Measurements from ENCODE around the gene GABBR2. TPM values are rescaled to one million over a fixed set of nuclear protein-coding genes. Genes with fewer than 3 reads are reported as not detected.

The GABBR2 gene
- total and polyA plus RNA-seq, 2 experiments from 2014 or later = 0.89 to 1.3 TPM

GRCh38 chr9:98472216-98472615, 236.5 kb downstream of the GABBR2 start:
- H3K27ac ChIP-seq (ENCODE audit: low read depth) = no peak overlapping the region
- Mint-ChIP-seq H3K36me3 (ENCODE audit: low read depth) (no peaks in the 10 kb centered on the region), H3K27me3 (ENCODE audit: insufficient read depth, low read depth, poor library complexity) (peaks cover 3% of the 10 kb centered on the region), H3K4me3 (no peak overlapping the region), H3K27ac (no peak overlapping the region), H3K9me3 (no peaks in the 10 kb centered on the region; the same call in 2 of the 3 replicates), H3K4me1 (no peaks in the 10 kb centered on the region)
- no peak overlapping the region for H3K4me2 ChIP-seq
- H3K4me3 ChIP-seq = no peak overlapping the region
- H3K27me3 ChIP-seq (ENCODE audit: insufficient read depth) = no peaks in the 10 kb centered on the region
- no peak for DNase-seq (ENCODE audit: low spot score)
- no peaks in the 10 kb centered on the region; the same call in 1 of the 2 replicates for H3K36me3 ChIP-seq (ENCODE audit: insufficient read depth)
- H3K79me2 ChIP-seq (replicated peaks; ENCODE audit: insufficient read depth) = no peaks in the 10 kb centered on the region
- H2AFZ ChIP-seq = no peak overlapping the region
- no peaks in the 10 kb centered on the region for H3F3A ChIP-seq (replicated peaks; ENCODE audit: low read depth)
- H3K9me2 ChIP-seq (ENCODE audit: insufficient read depth) = no peaks in the 10 kb centered on the region
- H4K20me1 ChIP-seq (replicated peaks; ENCODE audit: insufficient read depth) = no peaks in the 10 kb centered on the region
- TF ChIP-seq REST (IDR thresholded peaks at IDR 0.05; ENCODE audit: unreplicated experiment) (peak; percentile 60), EZH2 (IDR thresholded peaks at IDR 0.05; ENCODE audit: low read depth, unreplicated experiment) (no peak)
- no peaks in the 10 kb centered on the region for H3K4me1 ChIP-seq (ENCODE audit: insufficient read depth)
- ATAC-seq = no peak

DNA sequence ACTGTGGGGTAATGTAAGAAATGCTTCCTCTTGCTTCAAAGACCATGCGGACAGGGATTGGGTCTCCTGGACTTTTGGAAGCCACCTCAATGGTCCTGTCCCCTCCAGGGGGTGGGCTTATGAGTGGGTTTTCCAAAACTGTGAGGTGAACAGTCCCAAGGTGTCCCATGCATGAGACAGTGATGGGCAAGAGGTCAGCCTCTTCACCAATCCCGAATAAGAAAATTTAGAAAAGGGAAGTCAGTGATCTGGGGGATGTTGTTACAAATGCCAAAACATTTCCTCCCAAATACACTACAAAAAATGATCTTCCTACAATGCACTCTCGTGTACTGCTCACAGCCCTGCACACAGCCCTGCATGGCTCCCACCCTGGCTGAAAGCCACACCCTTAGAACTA, 237.6 kb downstream of the GABBR2 start:
- no peak overlapping the region for H3K4me3 Mint-ChIP-seq
- H3K4me1 Mint-ChIP-seq = no peaks in the 10 kb centered on the region
- H2AFZ ChIP-seq = no peak overlapping the region
- no peaks in the 10 kb centered on the region for H4K20me1 ChIP-seq (replicated peaks; ENCODE audit: insufficient read depth)
- no peak overlapping the region for H3K27ac ChIP-seq (ENCODE audit: low read depth)
- no peaks in the 10 kb centered on the region for H3K79me2 ChIP-seq (replicated peaks; ENCODE audit: insufficient read depth)
- H3K9me2 ChIP-seq (ENCODE audit: insufficient read depth) = no peaks in the 10 kb centered on the region
- peaks cover 3% of the 10 kb centered on the region; the same call in 1 of the 3 replicates for H3K9me3 Mint-ChIP-seq
- H3K36me3 ChIP-seq (ENCODE audit: insufficient read depth) = no peaks in the 10 kb centered on the region; the same call in 1 of the 2 replicates
- H3F3A ChIP-seq (replicated peaks; ENCODE audit: low read depth) = no peaks in the 10 kb centered on the region
- no peaks in the 10 kb centered on the region for H3K4me1 ChIP-seq (ENCODE audit: insufficient read depth)
- H3K4me2 ChIP-seq = no peak overlapping the region
- DNase-seq (ENCODE audit: low spot score) = no peak
- H3K4me3 ChIP-seq = no peak overlapping the region
- ATAC-seq = no peak
- no peaks in the 10 kb centered on the region for H3K27me3 ChIP-seq (ENCODE audit: insufficient read depth)
- no peak overlapping the region for H3K27ac Mint-ChIP-seq
- H3K36me3 Mint-ChIP-seq (ENCODE audit: low read depth) = no peaks in the 10 kb centered on the region
- H3K27me3 Mint-ChIP-seq (ENCODE audit: insufficient read depth, low read depth, poor library complexity) = peaks cover 3% of the 10 kb centered on the region
- TF ChIP-seq EZH2 (IDR thresholded peaks at IDR 0.05; ENCODE audit: low read depth, unreplicated experiment) (no peak), ZNF114 (CRISPR knock-in tag; IDR thresholded peaks at IDR 0.05) (no peak), JUNB (IDR thresholded peaks at IDR 0.05; ENCODE audit: unreplicated experiment) (no peak), ZNF331 (CRISPR knock-in tag; IDR thresholded peaks at IDR 0.05; ENCODE audit: low read depth) (no peak), NANOG (IDR thresholded peaks at IDR 0.05; ENCODE audit: borderline replicate concordance) (no peak), STAT1 (IDR thresholded peaks at IDR 0.05; ENCODE audit: unreplicated experiment) (no peak), POLR2AphosphoS5 (IDR thresholded peaks at IDR 0.05; ENCODE audit: low read depth) (no peak), CREB1 (CRISPR knock-in tag; IDR thresholded peaks at IDR 0.05; ENCODE audit: low read depth) (no peak)
- TF ChIP-seq, protein P1, sequence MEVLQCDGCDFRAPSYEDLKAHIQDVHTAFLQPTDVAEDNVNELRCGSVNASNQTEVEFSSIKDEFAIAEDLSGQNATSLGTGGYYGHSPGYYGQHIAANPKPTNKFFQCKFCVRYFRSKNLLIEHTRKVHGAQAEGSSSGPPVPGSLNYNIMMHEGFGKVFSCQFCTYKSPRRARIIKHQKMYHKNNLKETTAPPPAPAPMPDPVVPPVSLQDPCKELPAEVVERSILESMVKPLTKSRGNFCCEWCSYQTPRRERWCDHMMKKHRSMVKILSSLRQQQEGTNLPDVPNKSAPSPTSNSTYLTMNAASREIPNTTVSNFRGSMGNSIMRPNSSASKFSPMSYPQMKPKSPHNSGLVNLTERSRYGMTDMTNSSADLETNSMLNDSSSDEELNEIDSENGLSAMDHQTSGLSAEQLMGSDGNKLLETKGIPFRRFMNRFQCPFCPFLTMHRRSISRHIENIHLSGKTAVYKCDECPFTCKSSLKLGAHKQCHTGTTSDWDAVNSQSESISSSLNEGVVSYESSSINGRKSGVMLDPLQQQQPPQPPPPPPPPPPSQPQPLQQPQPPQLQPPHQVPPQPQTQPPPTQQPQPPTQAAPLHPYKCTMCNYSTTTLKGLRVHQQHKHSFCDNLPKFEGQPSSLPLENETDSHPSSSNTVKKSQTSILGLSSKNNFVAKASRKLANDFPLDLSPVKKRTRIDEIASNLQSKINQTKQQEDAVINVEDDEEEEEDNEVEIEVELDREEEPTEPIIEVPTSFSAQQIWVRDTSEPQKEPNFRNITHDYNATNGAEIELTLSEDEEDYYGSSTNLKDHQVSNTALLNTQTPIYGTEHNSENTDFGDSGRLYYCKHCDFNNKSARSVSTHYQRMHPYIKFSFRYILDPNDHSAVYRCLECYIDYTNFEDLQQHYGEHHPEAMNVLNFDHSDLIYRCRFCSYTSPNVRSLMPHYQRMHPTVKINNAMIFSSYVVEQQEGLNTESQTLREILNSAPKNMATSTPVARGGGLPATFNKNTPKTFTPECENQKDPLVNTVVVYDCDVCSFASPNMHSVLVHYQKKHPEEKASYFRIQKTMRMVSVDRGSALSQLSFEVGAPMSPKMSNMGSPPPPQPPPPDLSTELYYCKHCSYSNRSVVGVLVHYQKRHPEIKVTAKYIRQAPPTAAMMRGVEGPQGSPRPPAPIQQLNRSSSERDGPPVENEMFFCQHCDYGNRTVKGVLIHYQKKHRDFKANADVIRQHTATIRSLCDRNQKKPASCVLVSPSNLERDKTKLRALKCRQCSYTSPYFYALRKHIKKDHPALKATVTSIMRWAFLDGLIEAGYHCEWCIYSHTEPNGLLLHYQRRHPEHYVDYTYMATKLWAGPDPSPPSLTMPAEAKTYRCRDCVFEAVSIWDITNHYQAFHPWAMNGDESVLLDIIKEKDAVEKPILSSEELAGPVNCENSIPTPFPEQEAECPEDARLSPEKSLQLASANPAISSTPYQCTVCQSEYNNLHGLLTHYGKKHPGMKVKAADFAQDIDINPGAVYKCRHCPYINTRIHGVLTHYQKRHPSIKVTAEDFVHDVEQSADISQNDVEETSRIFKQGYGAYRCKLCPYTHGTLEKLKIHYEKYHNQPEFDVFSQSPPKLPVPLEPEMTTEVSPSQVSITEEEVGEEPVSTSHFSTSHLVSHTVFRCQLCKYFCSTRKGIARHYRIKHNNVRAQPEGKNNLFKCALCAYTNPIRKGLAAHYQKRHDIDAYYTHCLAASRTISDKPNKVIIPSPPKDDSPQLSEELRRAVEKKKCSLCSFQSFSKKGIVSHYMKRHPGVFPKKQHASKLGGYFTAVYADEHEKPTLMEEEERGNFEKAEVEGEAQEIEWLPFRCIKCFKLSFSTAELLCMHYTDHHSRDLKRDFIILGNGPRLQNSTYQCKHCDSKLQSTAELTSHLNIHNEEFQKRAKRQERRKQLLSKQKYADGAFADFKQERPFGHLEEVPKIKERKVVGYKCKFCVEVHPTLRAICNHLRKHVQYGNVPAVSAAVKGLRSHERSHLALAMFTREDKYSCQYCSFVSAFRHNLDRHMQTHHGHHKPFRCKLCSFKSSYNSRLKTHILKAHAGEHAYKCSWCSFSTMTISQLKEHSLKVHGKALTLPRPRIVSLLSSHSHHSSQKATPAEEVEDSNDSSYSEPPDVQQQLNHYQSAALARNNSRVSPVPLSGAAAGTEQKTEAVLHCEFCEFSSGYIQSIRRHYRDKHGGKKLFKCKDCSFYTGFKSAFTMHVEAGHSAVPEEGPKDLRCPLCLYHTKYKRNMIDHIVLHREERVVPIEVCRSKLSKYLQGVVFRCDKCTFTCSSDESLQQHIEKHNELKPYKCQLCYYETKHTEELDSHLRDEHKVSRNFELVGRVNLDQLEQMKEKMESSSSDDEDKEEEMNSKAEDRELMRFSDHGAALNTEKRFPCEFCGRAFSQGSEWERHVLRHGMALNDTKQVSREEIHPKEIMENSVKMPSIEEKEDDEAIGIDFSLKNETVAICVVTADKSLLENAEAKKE (CRISPR knock-in tag; IDR thresholded peaks at IDR 0.05) = no peak

Data from GM23338 (cell line).